ENCODE data around the gene FRMD6.

The FRMD6 gene

DNA sequence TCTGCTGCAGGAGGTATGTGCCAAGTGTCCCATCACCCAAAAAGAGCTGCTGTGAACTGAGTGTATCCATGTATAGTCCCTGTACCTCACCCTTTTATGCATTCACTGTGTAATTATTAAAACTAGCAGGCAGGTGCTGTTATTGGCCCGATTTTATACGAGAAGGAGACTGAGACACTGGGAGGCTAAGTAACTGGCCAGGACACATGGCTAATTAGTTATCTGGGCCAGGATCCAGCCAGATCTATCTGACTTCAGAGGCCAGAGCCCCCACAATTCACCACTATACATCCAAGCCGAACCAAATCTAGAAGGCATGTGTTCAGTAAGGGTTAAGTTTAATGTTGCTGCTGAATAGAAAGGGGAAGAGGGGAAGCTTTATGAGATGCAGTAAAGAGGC is 73.4 kb downstream of the FRMD6 start:
- TF ChIP-seq, protein P1, sequence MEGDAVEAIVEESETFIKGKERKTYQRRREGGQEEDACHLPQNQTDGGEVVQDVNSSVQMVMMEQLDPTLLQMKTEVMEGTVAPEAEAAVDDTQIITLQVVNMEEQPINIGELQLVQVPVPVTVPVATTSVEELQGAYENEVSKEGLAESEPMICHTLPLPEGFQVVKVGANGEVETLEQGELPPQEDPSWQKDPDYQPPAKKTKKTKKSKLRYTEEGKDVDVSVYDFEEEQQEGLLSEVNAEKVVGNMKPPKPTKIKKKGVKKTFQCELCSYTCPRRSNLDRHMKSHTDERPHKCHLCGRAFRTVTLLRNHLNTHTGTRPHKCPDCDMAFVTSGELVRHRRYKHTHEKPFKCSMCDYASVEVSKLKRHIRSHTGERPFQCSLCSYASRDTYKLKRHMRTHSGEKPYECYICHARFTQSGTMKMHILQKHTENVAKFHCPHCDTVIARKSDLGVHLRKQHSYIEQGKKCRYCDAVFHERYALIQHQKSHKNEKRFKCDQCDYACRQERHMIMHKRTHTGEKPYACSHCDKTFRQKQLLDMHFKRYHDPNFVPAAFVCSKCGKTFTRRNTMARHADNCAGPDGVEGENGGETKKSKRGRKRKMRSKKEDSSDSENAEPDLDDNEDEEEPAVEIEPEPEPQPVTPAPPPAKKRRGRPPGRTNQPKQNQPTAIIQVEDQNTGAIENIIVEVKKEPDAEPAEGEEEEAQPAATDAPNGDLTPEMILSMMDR (IDR thresholded peaks at IDR 0.05; ENCODE audit: borderline replicate concordance, insufficient read depth, low read depth, low read length) = no peak
- no peak overlapping the region for H3K4me3 ChIP-seq (ENCODE audit: low read depth, low read length)

DNA sequence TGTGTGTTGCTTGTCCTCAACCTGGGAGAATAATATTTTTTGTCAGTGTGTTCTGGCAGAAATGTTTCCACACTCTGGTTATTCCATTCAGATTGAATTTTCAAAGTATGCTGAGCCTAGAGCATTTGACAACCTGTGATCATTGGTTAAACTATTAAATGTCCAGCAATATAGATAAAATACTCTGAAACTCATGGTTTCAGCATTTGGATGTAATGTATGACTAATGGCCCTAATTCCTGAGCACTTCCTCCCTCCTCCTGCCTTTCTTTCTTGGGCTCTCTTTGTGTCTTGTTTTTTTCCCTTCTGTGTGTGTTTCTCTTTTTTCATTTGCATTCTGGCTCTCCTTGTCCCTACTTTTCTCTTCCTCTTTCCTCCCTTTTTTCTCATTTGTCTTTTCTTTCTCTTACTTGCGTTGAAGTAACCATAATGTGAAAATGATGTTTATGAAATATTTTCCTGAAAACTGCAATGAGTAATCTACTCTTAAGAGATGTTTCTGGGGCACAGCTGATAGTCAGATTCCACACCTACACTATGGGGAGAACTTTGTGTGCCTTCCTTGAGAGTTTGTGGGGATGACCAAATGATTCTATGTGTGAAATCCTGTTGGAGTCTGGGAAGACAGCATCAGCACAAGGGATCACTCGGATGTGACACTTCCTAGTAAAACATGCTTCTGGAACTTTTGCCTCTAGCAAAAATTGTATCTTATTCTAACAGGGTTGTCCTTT is 74.6 kb downstream of the FRMD6 start:
- H3K4me3 ChIP-seq (ENCODE audit: low read depth, low read length) = no peak overlapping the region
- TF ChIP-seq, protein P1 (IDR thresholded peaks at IDR 0.05; ENCODE audit: borderline replicate concordance, insufficient read depth, low read depth, low read length) = no peak

DNA sequence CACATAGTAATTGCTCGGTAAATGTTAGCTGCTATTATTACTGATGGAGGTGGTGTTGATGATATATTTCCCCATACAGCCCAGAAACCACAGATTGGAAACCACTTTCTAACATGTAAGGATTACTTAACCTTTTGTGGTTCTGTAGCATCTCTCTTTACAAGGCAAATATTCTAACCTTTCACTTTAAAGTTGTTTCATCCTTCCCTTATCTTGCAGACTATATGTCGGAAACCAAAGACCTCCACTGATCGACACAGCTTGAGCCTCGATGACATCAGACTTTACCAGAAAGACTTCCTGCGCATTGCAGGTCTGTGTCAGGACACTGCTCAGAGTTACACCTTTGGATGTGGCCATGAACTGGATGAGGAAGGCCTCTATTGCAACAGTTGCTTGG is 75.8 kb downstream of the FRMD6 start:
- TF ChIP-seq, protein P1 (IDR thresholded peaks at IDR 0.05; ENCODE audit: borderline replicate concordance, insufficient read depth, low read depth, low read length) = no peak
- H3K4me3 ChIP-seq (ENCODE audit: low read depth, low read length) = no peak overlapping the region

DNA sequence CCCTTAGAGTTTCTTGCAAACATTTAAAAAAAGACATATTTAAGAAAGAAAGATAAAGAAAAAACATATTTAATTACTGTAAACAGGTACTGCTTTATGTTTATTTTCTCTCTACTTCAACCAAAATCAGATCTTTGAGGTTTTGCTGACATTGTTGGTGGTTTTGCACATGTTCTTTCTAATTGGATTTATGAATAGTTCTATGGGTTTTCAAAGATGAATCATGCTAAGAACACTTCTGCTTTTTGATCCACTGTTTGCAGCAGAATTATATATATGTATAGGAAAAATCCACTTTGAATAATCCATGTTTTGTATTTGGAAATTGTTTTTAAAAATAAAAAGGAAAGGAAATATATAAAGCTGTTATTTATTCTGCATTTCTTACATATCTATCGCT is 78.4 kb downstream of the FRMD6 start:
- TF ChIP-seq, protein P1 (IDR thresholded peaks at IDR 0.05; ENCODE audit: borderline replicate concordance, insufficient read depth, low read depth, low read length) = no peak
- H3K4me3 ChIP-seq (ENCODE audit: low read depth, low read length) = no peak overlapping the region

DNA sequence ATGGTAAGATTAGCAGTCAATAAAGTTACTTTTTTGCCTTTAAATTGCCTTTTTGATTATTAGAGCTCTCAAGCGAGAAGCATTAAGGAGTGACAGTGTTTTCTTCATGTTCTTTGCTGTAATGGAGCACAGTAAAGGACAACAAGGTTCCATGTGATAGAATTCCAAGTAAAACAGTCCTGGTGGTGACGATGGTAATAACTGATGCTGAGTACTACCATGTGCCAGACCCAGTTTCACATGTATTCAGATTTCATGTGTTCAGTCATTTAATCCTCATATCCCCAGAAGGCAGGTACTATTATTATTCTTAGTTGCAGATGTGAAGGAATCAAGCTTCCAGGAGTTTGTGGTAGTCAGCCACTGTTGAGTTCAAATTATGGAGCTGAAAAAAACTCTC is 79.0 kb downstream of the FRMD6 start:
- TF ChIP-seq, protein P1 (IDR thresholded peaks at IDR 0.05; ENCODE audit: borderline replicate concordance, insufficient read depth, low read depth, low read length) = no peak
- H3K4me3 ChIP-seq (ENCODE audit: low read depth, low read length) = no peak overlapping the region

DNA sequence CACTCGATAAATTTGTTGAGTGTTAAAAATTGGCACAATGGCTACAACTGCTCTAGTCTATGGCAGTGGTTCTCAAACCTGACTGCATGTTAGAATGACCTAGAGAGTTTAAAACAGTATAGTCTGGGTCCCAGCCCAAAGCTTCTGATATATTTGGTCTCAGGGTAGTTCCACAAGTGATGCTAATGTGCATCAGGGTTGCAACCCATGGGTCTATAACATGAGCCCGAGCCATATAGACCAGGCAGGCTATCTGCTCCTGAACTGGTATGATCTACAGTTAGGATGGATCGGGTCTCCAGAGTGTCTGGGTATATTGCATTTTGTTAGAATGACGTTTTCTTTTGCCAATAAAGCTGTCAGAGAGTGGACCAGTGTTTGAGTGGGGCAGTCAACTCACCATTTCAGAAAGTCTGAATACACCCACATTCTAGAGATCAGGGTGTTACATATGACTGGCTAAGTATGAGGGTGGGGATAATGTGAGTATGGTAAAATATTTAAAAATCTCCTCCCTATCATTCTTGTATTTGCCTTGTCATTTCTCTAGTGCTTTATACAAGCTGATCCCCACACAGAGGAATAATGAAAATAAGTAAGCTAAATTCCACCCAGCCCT is 80.9 kb downstream of the FRMD6 start:
- no peak overlapping the region for H3K4me3 ChIP-seq (ENCODE audit: low read depth, low read length)
- TF ChIP-seq, protein P1 (IDR thresholded peaks at IDR 0.05; ENCODE audit: borderline replicate concordance, insufficient read depth, low read depth, low read length) = no peak

DNA sequence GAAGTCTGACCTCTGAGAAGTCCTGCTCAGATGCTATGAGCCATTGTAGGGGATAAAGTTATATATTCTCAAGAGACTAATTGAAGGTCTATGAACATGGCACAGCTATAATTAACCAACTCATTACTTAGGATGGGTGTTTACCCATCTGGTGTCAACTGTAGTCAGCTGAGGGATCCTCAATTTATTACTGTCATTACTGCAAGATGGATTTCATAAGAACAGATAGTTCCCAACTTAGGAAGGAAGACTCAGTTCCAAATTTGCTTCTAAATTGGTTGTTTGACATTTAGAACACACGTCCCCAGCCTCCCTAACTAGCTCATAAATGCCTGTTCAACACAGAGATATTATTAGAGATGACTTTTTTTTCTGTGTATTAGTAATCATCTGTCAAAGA is 81.4 kb downstream of the FRMD6 start:
- TF ChIP-seq, protein P1 (IDR thresholded peaks at IDR 0.05; ENCODE audit: borderline replicate concordance, insufficient read depth, low read depth, low read length) = no peak
- no peak overlapping the region for H3K4me3 ChIP-seq (ENCODE audit: low read depth, low read length)

Data from GM12875 (cell line).